WI38 (cell line): ENCODE results near the gene BRINP2.

Experiments used
- H3K4me3 ChIP-seq: 2 replicates; pipeline ENCODE4 v1.5.1; 2011; ENCODE audit warnings: low read depth, mild to moderate bottlenecking, control low read depth, low read length
- TF ChIP-seq, protein P1 (sequence below): IDR thresholded peaks from 2 replicates; pipeline ENCODE4 v1.5.1; 2012; ENCODE audit warnings: low read depth, mild to moderate bottlenecking, control low read depth, low read length

BRINP2 gene

DNA sequence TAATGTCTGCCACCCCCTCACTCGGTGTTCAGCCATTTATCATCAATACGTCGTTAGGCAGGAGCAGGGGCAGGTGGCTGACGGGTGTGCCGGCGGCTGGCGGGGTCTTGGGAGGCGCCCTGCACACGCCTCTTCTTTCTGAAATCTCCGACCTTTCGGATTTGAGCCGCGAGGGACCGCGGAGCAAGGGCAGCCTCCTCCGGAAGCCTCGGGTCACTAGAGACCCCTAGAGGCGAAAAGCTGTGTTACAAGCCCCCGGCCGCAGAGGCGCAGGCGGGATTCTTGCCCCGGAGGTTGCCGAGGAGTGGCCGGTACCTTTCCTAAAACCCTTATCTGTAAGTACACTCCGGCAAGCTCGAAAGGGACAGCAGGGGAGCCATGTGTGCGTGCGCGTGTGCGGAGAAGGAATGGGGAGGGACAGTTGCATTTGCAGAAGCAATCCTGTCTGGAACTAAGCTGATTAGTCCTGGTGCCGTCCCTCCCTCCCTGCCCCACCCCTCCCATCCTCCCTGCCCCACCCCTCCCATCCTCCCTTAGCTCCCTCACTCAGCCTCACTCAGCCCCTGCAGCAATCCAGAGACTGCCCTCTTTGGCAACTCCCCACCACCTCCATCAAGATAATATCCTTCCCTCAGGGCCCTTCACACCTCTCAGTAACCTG lies 11.0 kb downstream of the BRINP2 start:
- TF ChIP-seq, protein P1, sequence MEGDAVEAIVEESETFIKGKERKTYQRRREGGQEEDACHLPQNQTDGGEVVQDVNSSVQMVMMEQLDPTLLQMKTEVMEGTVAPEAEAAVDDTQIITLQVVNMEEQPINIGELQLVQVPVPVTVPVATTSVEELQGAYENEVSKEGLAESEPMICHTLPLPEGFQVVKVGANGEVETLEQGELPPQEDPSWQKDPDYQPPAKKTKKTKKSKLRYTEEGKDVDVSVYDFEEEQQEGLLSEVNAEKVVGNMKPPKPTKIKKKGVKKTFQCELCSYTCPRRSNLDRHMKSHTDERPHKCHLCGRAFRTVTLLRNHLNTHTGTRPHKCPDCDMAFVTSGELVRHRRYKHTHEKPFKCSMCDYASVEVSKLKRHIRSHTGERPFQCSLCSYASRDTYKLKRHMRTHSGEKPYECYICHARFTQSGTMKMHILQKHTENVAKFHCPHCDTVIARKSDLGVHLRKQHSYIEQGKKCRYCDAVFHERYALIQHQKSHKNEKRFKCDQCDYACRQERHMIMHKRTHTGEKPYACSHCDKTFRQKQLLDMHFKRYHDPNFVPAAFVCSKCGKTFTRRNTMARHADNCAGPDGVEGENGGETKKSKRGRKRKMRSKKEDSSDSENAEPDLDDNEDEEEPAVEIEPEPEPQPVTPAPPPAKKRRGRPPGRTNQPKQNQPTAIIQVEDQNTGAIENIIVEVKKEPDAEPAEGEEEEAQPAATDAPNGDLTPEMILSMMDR: peak; percentile 82

DNA sequence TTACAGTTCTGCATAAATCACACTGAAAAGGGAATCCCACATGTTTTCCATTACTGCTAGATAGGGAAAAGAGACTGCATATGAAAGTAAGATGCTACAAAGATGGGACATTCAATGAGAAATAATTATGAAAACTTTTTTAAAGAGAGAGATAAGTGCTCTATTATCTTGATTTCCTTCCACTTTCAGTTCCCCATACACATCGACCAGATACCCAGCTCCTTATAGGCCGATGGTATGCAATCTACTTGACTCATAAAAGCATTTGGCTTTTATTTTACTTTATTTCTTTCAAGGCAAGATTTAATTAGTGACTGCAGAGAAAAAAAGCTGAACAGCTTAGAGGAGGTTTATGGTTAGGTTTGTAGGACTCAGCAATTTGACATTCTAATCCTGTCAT lies 13.1 kb downstream of the BRINP2 start:
- H3K4me3 ChIP-seq: no peak overlapping the region
- TF ChIP-seq, protein P1: no peak

More for the DNA sequence above, 11.0 kb downstream of the BRINP2 start:
- peak overlapping the region; percentile 16 for H3K4me3 ChIP-seq

DNA sequence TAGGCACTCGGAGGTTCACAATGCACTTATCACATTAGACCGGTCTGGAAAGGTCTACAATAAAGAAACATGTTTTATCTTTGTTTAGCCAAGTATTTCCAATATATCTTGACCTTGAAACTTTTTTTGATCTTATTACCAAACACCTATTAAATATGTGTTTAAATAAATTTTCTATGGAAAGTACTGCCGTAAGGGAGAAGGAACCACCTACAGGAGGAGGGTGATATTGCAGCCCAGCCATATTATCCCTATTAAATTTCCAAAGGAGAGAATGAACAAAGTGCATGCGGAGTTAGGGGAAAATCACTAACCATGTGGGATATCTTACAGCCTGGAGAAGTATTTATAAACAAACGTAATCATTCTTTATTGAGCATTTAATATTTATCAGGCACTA lies 14.5 kb downstream of the BRINP2 start:
- TF ChIP-seq, protein P1: peak; percentile 55; the same call in 1 of the 2 replicates
- no peak overlapping the region for H3K4me3 ChIP-seq

DNA sequence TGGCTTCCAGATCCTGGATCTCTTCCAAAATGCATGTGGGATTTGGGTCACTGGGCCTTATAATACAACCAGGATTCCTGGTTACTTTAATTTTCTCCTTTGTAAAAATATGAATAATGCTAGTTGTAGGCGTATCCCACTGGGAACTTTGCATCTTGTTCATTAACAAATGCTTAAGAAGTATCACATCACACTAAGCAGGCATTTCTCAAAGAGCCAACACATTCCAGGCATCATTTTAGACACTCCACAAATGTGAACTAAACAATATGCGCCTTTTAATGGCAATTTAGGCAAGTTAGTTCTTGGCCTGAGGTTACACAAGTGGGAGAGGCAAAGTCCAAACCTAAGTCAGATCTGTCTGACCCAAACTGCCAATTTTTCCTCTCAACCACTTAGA lies 15.9 kb downstream of the BRINP2 start:
- TF ChIP-seq, protein P1: no peak
- H3K4me3 ChIP-seq: no peak overlapping the region

DNA sequence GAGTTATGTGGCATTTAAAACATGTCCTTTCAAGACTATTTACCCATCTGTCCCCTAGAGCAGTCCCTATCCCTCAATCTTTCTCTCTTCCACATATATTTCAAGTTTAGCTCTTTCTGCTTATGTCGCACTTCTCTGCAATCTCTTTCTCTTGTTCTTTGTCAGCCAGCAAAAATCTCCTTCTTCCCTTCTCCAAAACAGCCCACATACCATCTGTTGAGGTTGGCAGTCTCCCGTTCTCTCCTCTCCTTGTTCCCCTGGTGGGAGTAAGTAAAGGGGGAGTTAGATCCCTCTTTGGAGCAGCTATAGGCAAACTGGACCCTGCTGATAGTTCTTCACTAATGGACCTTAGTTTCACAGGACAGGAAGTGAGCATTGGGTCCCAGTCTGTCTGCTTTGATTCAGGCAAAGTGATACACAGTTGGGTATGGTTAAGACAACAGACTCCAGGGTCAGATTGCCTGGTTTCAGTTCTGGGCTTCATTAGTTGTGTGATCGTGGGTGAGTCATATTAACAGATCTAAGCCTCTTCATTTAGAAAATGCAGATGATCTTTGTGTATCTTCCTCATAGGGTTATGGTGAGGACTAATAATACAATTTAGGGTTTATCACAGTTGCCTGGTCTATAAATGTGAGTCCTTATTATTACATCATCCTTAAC lies 19.7 kb downstream of the BRINP2 start:
- no peak overlapping the region for H3K4me3 ChIP-seq
- TF ChIP-seq, protein P1: no peak

DNA sequence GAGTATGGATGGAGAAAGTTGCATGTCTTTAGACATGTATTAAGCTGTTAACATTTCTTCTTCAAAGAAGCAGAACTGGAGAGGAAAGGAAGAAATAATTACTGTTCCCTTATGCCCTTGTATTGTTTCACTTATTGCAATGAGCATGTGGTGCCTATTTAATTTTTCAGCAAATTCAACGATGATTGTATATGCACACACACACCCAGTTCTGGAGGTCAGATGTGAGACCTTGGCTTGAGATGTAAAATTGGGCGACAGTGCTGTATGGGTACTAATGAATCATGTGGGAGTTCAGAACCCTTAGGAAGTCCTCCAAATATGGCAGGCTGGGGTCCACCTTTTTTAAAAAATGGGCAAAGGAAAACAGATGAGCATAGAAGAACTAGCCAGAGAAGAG lies 27.5 kb downstream of the BRINP2 start:
- TF ChIP-seq, protein P1: no peak
- H3K4me3 ChIP-seq: no peak overlapping the region

DNA sequence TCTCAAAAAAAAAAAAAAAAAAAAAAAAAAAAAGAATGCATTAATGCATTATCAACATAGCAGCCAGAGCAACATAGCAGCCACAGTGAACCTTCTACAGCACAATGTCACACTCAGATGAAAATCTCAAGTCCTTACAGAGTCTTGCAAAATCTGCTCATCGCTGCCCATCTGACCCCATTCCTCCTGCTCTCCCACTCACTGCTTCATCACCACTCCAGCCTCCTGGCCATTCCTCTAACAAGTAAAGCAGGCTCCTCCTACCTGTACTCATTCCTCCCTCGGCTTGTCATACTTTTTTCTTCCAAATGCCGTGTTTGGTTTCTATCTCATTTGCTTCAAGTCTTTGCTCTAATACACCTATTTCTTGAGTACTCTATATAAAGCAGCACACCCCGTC lies 29.5 kb downstream of the BRINP2 start:
- TF ChIP-seq, protein P1: no peak
- no peak overlapping the region for H3K4me3 ChIP-seq
